GM12878 (cell line): Measurements from ENCODE around the gene EML5. TPM values are rescaled to one million over a fixed set of nuclear protein-coding genes. Genes with fewer than 3 reads are reported as not detected.

Source experiments
- ATAC-seq: fragments of 200-7000 bp; cut with Tn5 transposase; 3 replicates; pipeline ENCODE4 v1.9.1; 2020; ENCODE audit warnings: mild to moderate bottlenecking, moderate library complexity
- BruUV-seq: library from RNA; stranded (reverse); fragments of 400-500 nt; replicated peaks from 2 replicates; lab custom pipeline; 2021; lab: Mats Ljungman, UMichigan
- CTCF ChIA-PET: fragments of 300-600 bp; sonication (Branson Sonifier 250); formaldehyde crosslinking; extraction: SDS; loops from one replicate; lab custom pipeline; 2021; ENCODE audit warnings: inconsistent platforms; lab: Yijun Ruan, JAX
- POLR2A ChIA-PET: fragments of 350-600 bp; formaldehyde crosslinking; extraction: SDS; loops from one replicate; lab custom pipeline; 2021; ENCODE audit warnings: inconsistent platforms; lab: Charles Lee
- RAD21 ChIA-PET: fragments of 300-600 bp; sonication (Branson Sonifier 250); formaldehyde crosslinking; loops from one replicate; lab custom pipeline; 2023; ENCODE audit warnings: antibody characterized with exemption; ENCODE audit not compliant: unreplicated experiment; lab: Charles Lee
- SMC1A ChIA-PET: fragments of 300-600 bp; sonication (Branson Sonifier 250); formaldehyde crosslinking; loops from one replicate; lab custom pipeline; 2023; ENCODE audit not compliant: unreplicated experiment, uncharacterized antibody; lab: Charles Lee
- DNase-seq: peaks from one replicate; pipeline ENCODE4 v3.0.0-alpha.2; 2011; ENCODE audit warnings: low read depth, low spot score
- FAIRE-seq: peaks from 3 replicates; lab custom pipeline; 2011; peaks lifted over from hg19 to GRCh38; lab: Jason Lieb, UNC
- H2AFZ ChIP-seq: 2 replicates; pipeline ENCODE4 v1.6.0; 2011; ENCODE audit warnings: low read depth, low read length, control low read depth; ENCODE audit not compliant: control insufficient read depth
- H3K27ac ChIP-seq: 2 replicates; pipeline ENCODE4 v1.5.1; 2011; ENCODE audit warnings: control low read depth; ENCODE audit not compliant: control insufficient read depth, insufficient read depth
- H3K27me3 ChIP-seq, 2 experiments: replicated peaks in 1 of 2; 2 replicates each; pipeline versions ENCODE4 v1.6.0 to v1.6.1; 2011; ENCODE audit warnings: low read length in 1 of 2; ENCODE audit not compliant: control insufficient read depth in 2 of 2, insufficient read depth in 2 of 2
- H3K36me3 ChIP-seq, 2 experiments: 2 replicates each; pipeline ENCODE4 v1.5.1; 2011; ENCODE audit warnings: low read length in 1 of 2; ENCODE audit not compliant: control insufficient read depth in 2 of 2, insufficient read depth in 2 of 2
- H3K4me1 ChIP-seq: 2 replicates; pipeline ENCODE4 v1.6.1; 2011; ENCODE audit warnings: mild to moderate bottlenecking, low read length, moderate library complexity, mixed read lengths; ENCODE audit not compliant: control insufficient read depth, insufficient read depth
- H3K4me2 ChIP-seq: 2 replicates; pipeline ENCODE4 v1.6.0; 2011; ENCODE audit warnings: control low read depth; ENCODE audit not compliant: control insufficient read depth, insufficient read depth
- H3K4me3 ChIP-seq: fragments of 200-600 bp; sonication (generic); 2 replicates; pipeline ENCODE4 v1.5.1; 2016
- H3K79me2 ChIP-seq: 2 replicates; pipeline ENCODE4 v1.6.0; 2011; ENCODE audit warnings: low read length; ENCODE audit not compliant: control insufficient read depth, insufficient read depth
- H3K9ac ChIP-seq: 2 replicates; pipeline ENCODE4 v1.8.0; 2011; ENCODE audit warnings: low read length, control low read depth, mixed read lengths; ENCODE audit not compliant: control insufficient read depth, insufficient read depth
- H3K9me3 ChIP-seq: replicated peaks from 3 replicates; pipeline ENCODE4 v1.5.1; 2011; ENCODE audit warnings: mild to moderate bottlenecking, low read length; ENCODE audit not compliant: control insufficient read depth, insufficient read depth
- H4K20me1 ChIP-seq: 2 replicates; pipeline ENCODE4 v1.6.0; 2011; ENCODE audit not compliant: control insufficient read depth, insufficient read depth
- BACH1 ChIP-seq: fragments of 450-650 bp; IDR thresholded peaks from 2 replicates; pipeline ENCODE4 v1.6.1; 2017; ENCODE audit warnings: mild to moderate bottlenecking, borderline replicate concordance
- CREM ChIP-seq: IDR thresholded peaks from 2 replicates; pipeline ENCODE4 v1.6.1; 2014; ENCODE audit warnings: antibody characterized with exemption, low read depth
- KDM1A ChIP-seq: fragments of 200-600 bp; sonication (generic); IDR thresholded peaks from 2 replicates; pipeline ENCODE4 v1.6.1; 2016; ENCODE audit warnings: borderline replicate concordance
- MTA3 ChIP-seq: IDR thresholded peaks from 2 replicates; pipeline ENCODE4 v1.6.1; 2012; ENCODE audit warnings: low read length, inconsistent platforms, borderline replicate concordance
- NFIC ChIP-seq: IDR thresholded peaks from 2 replicates; pipeline ENCODE4 v1.6.1; 2012; ENCODE audit warnings: low read depth, mild to moderate bottlenecking, inconsistent platforms, low read length, moderate library complexity
- NFXL1 ChIP-seq: fragments of 450-650 bp; IDR thresholded peaks from 2 replicates; pipeline ENCODE4 v1.6.1; 2017; ENCODE audit warnings: antibody characterized with exemption, mild to moderate bottlenecking, borderline replicate concordance
- NRF1 ChIP-seq: conservative IDR thresholded peaks from 2 replicates; pipeline ENCODE4 v1.6.1; 2011; ENCODE audit warnings: mild to moderate bottlenecking, low read depth, low read length, improper control_type of control experiment
- PAX5 ChIP-seq: IDR thresholded peaks from 2 replicates; pipeline ENCODE4 v1.6.1; 2011; ENCODE audit warnings: low read depth, low read length, borderline replicate concordance
- RBBP5 ChIP-seq: fragments of 200-600 bp; sonication (generic); conservative IDR thresholded peaks from 2 replicates; pipeline ENCODE4 v1.6.1; 2016
- RUNX3 ChIP-seq: IDR thresholded peaks from 2 replicates; pipeline ENCODE4 v1.6.1; 2012; ENCODE audit warnings: low read length, inconsistent platforms
- SREBF2 ChIP-seq: IDR thresholded peaks from 2 replicates; pipeline ENCODE4 v1.6.1; 2012; ENCODE audit warnings: mild to moderate bottlenecking, low read length
- TBL1XR1 ChIP-seq: IDR thresholded peaks from 2 replicates; pipeline ENCODE4 v1.6.1; 2012; ENCODE audit warnings: low read depth, low read length, improper control_type of control experiment
- WGBS: methylation state at CpG from one replicate; pipeline ENCODE4 v1.1.6; 2016; ENCODE audit warnings: low lambda C conversion rate; ENCODE audit not compliant: insufficient replicate concordance, insufficient coverage; ENCODE audit errors: missing lambda C conversion rate; 5-methylcytosine and 5-hydroxymethylcytosine counted together
- in situ Hi-C: fragments of 300-500 bp; cut with MboI; formaldehyde crosslinking; loops from 9 replicates; pipeline ENCODE4 v1.14.3; 2018; ENCODE audit warnings: mixed read lengths
- intact Hi-C: fragments of 100-400 bp; cut with micrococcal nuclease; formaldehyde crosslinking; loops from one replicate; pipeline ENCODE4 v1.14.2; 2022; ENCODE audit not compliant: unreplicated experiment
- polyA plus RNA-seq, 11 experiments: library from polyadenylated mRNA; depleted of rRNA in 4 of 11; unstranded in 6 of 11; stranded (reverse) in 5 of 11; fragments of >200 nt; fragmentation: Nextera tagmentation in 4 of 11; fragmentation: Illumina TruSeq in 1 of 11; extraction: Ambion mirVana in 4 of 11; extraction: Trizol in 1 of 11; gene quantifications; 1 replicate in 1 of 11; 2 replicates in 10 of 11; pipeline versions ENCODE4 v1.2.1 to v1.2.3, GENCODE V29; 2011 to 2016; ENCODE audit warnings: inconsistent platforms in 2 of 11, missing spikeins in 2 of 11, low read depth in 1 of 11
- total RNA-seq, 4 experiments: library from RNA; depleted of rRNA in 3 of 4; stranded (reverse); fragments of >200 nt in 3 of 4; fragmentation: Illumina TruSeq in 1 of 4; extraction: Trizol in 1 of 4; gene quantifications; 2 replicates each; pipeline versions ENCODE4 v1.2.1 to v1.2.3, GENCODE V29; 2013 to 2021

Gene EML5
- total and polyA plus RNA-seq, 10 of the 15 experiments (the other 5 are each of a cell fraction or from before 2014, with no cell fraction given) = 0.08 to 0.35 (median 0.22) TPM; not detected in 1

GRCh38 chr14:88660056-88660455, 132.7 kb downstream of the EML5 start (continued):
- TF ChIP-seq KDM1A (no peak), RBBP5 (no peak), MTA3 (no peak), TBL1XR1 (no peak), NRF1 (no peak), NFXL1 (no peak), NFIC (no peak), CREM (no peak), BACH1 (no peak), RUNX3 (no peak)

- POLR2A ChIA-PET = no interaction called here
- H4K20me1 ChIP-seq = no peaks in the 10 kb centered on the region
- no peaks in the 10 kb centered on the region for H3K9me3 ChIP-seq
- in situ Hi-C loops = no loop called here
- H3K27ac ChIP-seq = no peak overlapping the region
- SMC1A ChIA-PET = no interaction called here
- no peak overlapping the region for H3K9ac ChIP-seq
- H2AFZ ChIP-seq = no peak overlapping the region
- 25% methylated on average over 1 of the region's 1 CpG for WGBS
- FAIRE-seq = no peak
- H3K4me1 ChIP-seq = no peaks in the 10 kb centered on the region
- intact Hi-C loops = no loop called here
- H3K4me2 ChIP-seq = no peak overlapping the region
- no peaks in the 10 kb centered on the region for H3K79me2 ChIP-seq
- CTCF ChIA-PET = no interaction called here
- no peak overlapping the region for H3K4me3 ChIP-seq
- RAD21 ChIA-PET = no interaction called here
- no peak for ATAC-seq
- no TSS peak for BruUV-seq
- TF ChIP-seq SREBF2 = no peak
- no peak for TF ChIP-seq PAX5
- TF ChIP-seq RBBP5 = no peak
- no peak for DNase-seq
- no peaks in the 10 kb centered on the region for H3K36me3 ChIP-seq
- no peaks in the 10 kb centered on the region for H3K27me3 ChIP-seq
Observed at GRCh38 chr14:88639221-88639620, 153.5 kb downstream of the EML5 start.
